IMR-90 (cell line): ENCODE results near the gene OGA. TPM values are rescaled to one million over a fixed set of nuclear protein-coding genes. Genes with fewer than 3 reads are reported as not detected.

Experiments
- ATAC-seq: fragments of 200-7000 bp; cut with Tn5 transposase; 2 replicates; pipeline ENCODE4 v1.9.1; 2020; ENCODE audit warnings: low read depth, mild to moderate bottlenecking, moderate library complexity
- BruUV-seq: library from RNA; stranded (reverse); fragments of 400-500 nt; replicated peaks from 2 replicates; lab custom pipeline; 2021; lab: Mats Ljungman, UMichigan
- CTCF ChIA-PET: fragments of 300-600 bp; formaldehyde crosslinking; extraction: SDS; loops from one replicate; lab custom pipeline; 2021; ENCODE audit warnings: antibody characterized with exemption; lab: Yijun Ruan, JAX
- POLR2A ChIA-PET: fragments of 300-600 bp; sonication (Branson Sonifier 250); formaldehyde crosslinking; loops from one replicate; lab custom pipeline; 2022; ENCODE audit warnings: antibody characterized with exemption; ENCODE audit not compliant: unreplicated experiment; lab: Charles Lee
- DNase-seq: peaks from one replicate; pipeline ENCODE4 v3.0.0; 2013
- H2AFZ ChIP-seq: replicated peaks from 2 replicates; pipeline ENCODE3; 2013; ENCODE audit warnings: low read length, mild to moderate bottlenecking; ENCODE audit not compliant: poor library complexity
- H2AK5ac ChIP-seq: 2 replicates; pipeline ENCODE4 v1.6.1; 2013; ENCODE audit warnings: low read depth, low read length, inconsistent platforms
- H2AK9ac ChIP-seq: replicated peaks from 2 replicates; pipeline ENCODE3; 2013; ENCODE audit warnings: mild to moderate bottlenecking, low read depth, low read length, moderate library complexity; ENCODE audit not compliant: poor library complexity
- H2BK120ac ChIP-seq: 2 replicates; pipeline ENCODE4 v1.6.1; 2013; ENCODE audit warnings: low read depth, low read length, inconsistent platforms
- H2BK15ac ChIP-seq: 3 replicates; pipeline ENCODE4 v1.6.1; 2013; ENCODE audit warnings: low read depth, low read length, inconsistent platforms
- H2BK20ac ChIP-seq: 2 replicates; pipeline ENCODE4 v1.6.1; 2013; ENCODE audit warnings: low read depth, mild to moderate bottlenecking, inconsistent platforms, low read length, moderate library complexity
- H2BK5ac ChIP-seq: 2 replicates; pipeline ENCODE4 v1.6.1; 2013; ENCODE audit warnings: mild to moderate bottlenecking, low read depth, low read length, inconsistent platforms; ENCODE audit not compliant: poor library complexity, severe bottlenecking
- H3K14ac ChIP-seq: replicated peaks from 2 replicates; pipeline ENCODE4 v1.6.1; 2013; ENCODE audit warnings: low read depth, low read length, inconsistent platforms
- H3K18ac ChIP-seq: 2 replicates; pipeline ENCODE4 v1.6.1; 2013; ENCODE audit warnings: low read depth, low read length, control low read depth
- H3K23ac ChIP-seq: 2 replicates; pipeline ENCODE4 v1.6.1; 2013; ENCODE audit warnings: low read depth, low read length, inconsistent platforms
- H3K27ac ChIP-seq: 2 replicates; pipeline ENCODE4 v1.5.1; 2013; ENCODE audit warnings: mild to moderate bottlenecking, control low read depth, low read length; ENCODE audit not compliant: insufficient read depth
- H3K27me3 ChIP-seq: 2 replicates; pipeline ENCODE4 v1.6.1; 2013; ENCODE audit warnings: low read length; ENCODE audit not compliant: control insufficient read depth, insufficient read depth
- H3K36me3 ChIP-seq: 2 replicates; pipeline ENCODE4 v1.6.1; 2013; ENCODE audit warnings: low read length, mixed read lengths; ENCODE audit not compliant: control insufficient read depth, insufficient read depth
- H3K4ac ChIP-seq: 2 replicates; pipeline ENCODE4 v1.6.1; 2013; ENCODE audit warnings: low read depth, low read length, inconsistent platforms
- H3K4me1 ChIP-seq: 2 replicates; pipeline ENCODE4 v1.6.1; 2013; ENCODE audit warnings: low read length, mixed read lengths; ENCODE audit not compliant: control insufficient read depth, insufficient read depth
- H3K4me2 ChIP-seq: 2 replicates; pipeline ENCODE4 v1.6.1; 2013; ENCODE audit warnings: low read depth, mild to moderate bottlenecking, control low read depth, low read length, moderate library complexity
- H3K4me3 ChIP-seq: 2 replicates; pipeline ENCODE4 v1.5.1; 2013; ENCODE audit warnings: low read depth, mild to moderate bottlenecking, control low read depth, low read length, moderate library complexity; ENCODE audit not compliant: insufficient read depth
- H3K56ac ChIP-seq: 2 replicates; pipeline ENCODE4 v1.6.1; 2013; ENCODE audit warnings: low read length, inconsistent platforms; ENCODE audit not compliant: insufficient read depth; ENCODE audit errors: extremely low read depth
- H3K79me1 ChIP-seq, 2 experiments: 2 replicates each; pipeline ENCODE4 v1.6.1; 2013; ENCODE audit warnings: low read length in 2 of 2, inconsistent platforms in 1 of 2, low read depth in 1 of 2
- H3K9ac ChIP-seq: 2 replicates; pipeline ENCODE4 v1.6.1; 2013; ENCODE audit warnings: low read depth, low read length, control low read depth
- H3K9me1 ChIP-seq: 2 replicates; pipeline ENCODE4 v1.6.1; 2013; ENCODE audit warnings: low read length, inconsistent platforms; ENCODE audit not compliant: insufficient read depth
- H3K9me3 ChIP-seq: 2 replicates; pipeline ENCODE4 v1.6.1; 2013; ENCODE audit warnings: low read length; ENCODE audit not compliant: control insufficient read depth, insufficient read depth
- H4K20me1 ChIP-seq: 2 replicates; pipeline ENCODE4 v1.6.1; 2013; ENCODE audit warnings: low read length, inconsistent platforms; ENCODE audit not compliant: insufficient read depth
- H4K5ac ChIP-seq: 2 replicates; pipeline ENCODE4 v1.6.1; 2013; ENCODE audit warnings: mild to moderate bottlenecking, low read depth, low read length, control low read depth
- H4K8ac ChIP-seq, 2 experiments: 2 replicates each; pipeline ENCODE4 v1.6.1; 2013; ENCODE audit warnings: low read depth in 2 of 2, low read length in 2 of 2, control low read depth in 1 of 2, inconsistent platforms in 1 of 2
- H4K91ac ChIP-seq: 2 replicates; pipeline ENCODE4 v1.6.1; 2013; ENCODE audit warnings: low read depth, low read length, inconsistent platforms; ENCODE audit not compliant: insufficient read depth
- BHLHE40 ChIP-seq: fragments of 150-350 bp; IDR thresholded peaks from 2 replicates; pipeline ENCODE4 v1.6.1; 2016; ENCODE audit warnings: mild to moderate bottlenecking, low read depth, low read length
- CHD1 ChIP-seq: IDR thresholded peaks from 2 replicates; pipeline ENCODE4 v1.6.1; 2012; ENCODE audit warnings: low read depth, low read length, improper control_type of control experiment
- FOS ChIP-seq: fragments of 150-350 bp; IDR thresholded peaks from 2 replicates; pipeline ENCODE4 v1.6.1; 2016; ENCODE audit warnings: low read depth, low read length
- MAZ ChIP-seq: IDR thresholded peaks from 2 replicates; pipeline ENCODE4 v1.6.1; 2012; ENCODE audit warnings: low read depth, mild to moderate bottlenecking, low read length, improper control_type of control experiment, moderate library complexity, borderline replicate concordance
- MXI1 ChIP-seq: IDR thresholded peaks from 2 replicates; pipeline ENCODE4 v1.6.1; 2012; ENCODE audit warnings: low read depth, mild to moderate bottlenecking, low read length, moderate library complexity, borderline replicate concordance
- RAD21 ChIP-seq: IDR thresholded peaks from 2 replicates; pipeline ENCODE4 v1.6.1; 2012; ENCODE audit warnings: low read length, improper control_type of control experiment
- RCOR1 ChIP-seq: IDR thresholded peaks from 2 replicates; pipeline ENCODE4 v1.6.1; 2012; ENCODE audit warnings: mild to moderate bottlenecking, low read length, improper control_type of control experiment; ENCODE audit not compliant: insufficient replicate concordance
- RFX5 ChIP-seq: IDR thresholded peaks from 2 replicates; pipeline ENCODE4 v1.8.0; 2012; ENCODE audit warnings: low read depth, mild to moderate bottlenecking, low read length, moderate library complexity
- WGBS, 2 experiments: methylation state at CpG; one replicate each; pipeline versions ENCODE4 v1.1.5 to v1.1.7; 2013; ENCODE audit warnings: missing lambda C conversion rate in 2 of 2; ENCODE audit not compliant: insufficient read length in 1 of 2; ENCODE audit errors: extremely low coverage in 2 of 2; 5-methylcytosine and 5-hydroxymethylcytosine counted together
- dilution Hi-C: fragments of 300-500 bp; cut with HindIII; formaldehyde crosslinking; loops from one replicate; pipeline ENCODE4 v1.14.3; 2018; ENCODE audit warnings: low sequenced_read_pairs; ENCODE audit not compliant: unreplicated experiment
- in situ Hi-C: fragments of 300-500 bp; cut with MboI; formaldehyde crosslinking; loops from 3 replicates; pipeline ENCODE4 v1.14.3; 2019; ENCODE audit warnings: low sequenced_read_pairs, inconsistent platforms, mixed read lengths
- intact Hi-C: fragments of 100-400 bp; cut with micrococcal nuclease; formaldehyde crosslinking; loops from 2 replicates; pipeline ENCODE4 v1.10.0; 2022
- polyA plus RNA-seq, 3 experiments: library from polyadenylated mRNA; depleted of rRNA; stranded (reverse); fragments of >200 nt; gene quantifications; 2 replicates each; pipeline ENCODE4 v1.2.3, GENCODE V29; 2012; ENCODE audit warnings: low replicate concordance in 1 of 3
- total RNA-seq: library from RNA; depleted of rRNA; stranded (reverse); fragments of >200 nt; gene quantifications from 2 replicates; pipeline ENCODE4 v1.2.3, GENCODE V29; 2012
- TF ChIP-seq, protein P1 (sequence below): fragments of 150-350 bp; IDR thresholded peaks from 2 replicates; pipeline ENCODE4 v1.6.1; 2017; ENCODE audit warnings: mild to moderate bottlenecking, antibody characterized with exemption, low read length, low read depth
- TF ChIP-seq, protein P2 (sequence below): conservative IDR thresholded peaks from 2 replicates; pipeline ENCODE4 v1.5.1; 2012; ENCODE audit warnings: mild to moderate bottlenecking, low read depth, low read length, improper control_type of control experiment

OGA gene
- total and polyA plus RNA-seq, 2 of the 4 experiments (the other 2 are of a cell fraction) = 42.5 to 62.9 TPM

DNA sequence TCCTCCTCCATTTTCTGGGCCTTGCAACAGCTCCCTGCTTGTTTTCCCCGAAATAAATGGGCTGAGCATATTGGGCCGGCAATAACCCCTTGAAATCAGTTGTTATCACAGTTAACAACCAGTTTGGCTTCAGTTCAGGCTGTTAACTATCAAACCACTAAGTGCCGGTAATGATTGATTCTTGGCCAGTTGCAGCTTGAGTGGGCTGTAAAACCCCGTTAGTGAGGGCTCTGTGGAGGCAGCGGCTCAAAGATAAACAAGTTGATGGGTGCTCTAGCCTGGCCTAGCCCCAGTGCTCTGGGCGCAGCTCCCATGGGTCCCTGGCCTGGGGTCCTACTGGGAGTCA lies 50.7 kb downstream of the OGA start:
- Histone ChIP-seq H4K91ac (no peak overlapping the region), H3K14ac (no peak overlapping the region), H3K9ac (no peak overlapping the region), H3K56ac (no peak overlapping the region), H2AFZ (no peak overlapping the region), H4K20me1 (no peaks in the 10 kb centered on the region), H3K27ac (no peak overlapping the region), H2BK120ac (no peak overlapping the region), H4K5ac (no peak overlapping the region), H3K27me3 (peaks cover 89% of the 10 kb centered on the region), H2AK5ac (no peak overlapping the region), H3K79me1 (no peaks in the 10 kb centered on the region), H2BK5ac (no peak overlapping the region), H3K4me3 (no peak overlapping the region), H3K23ac (no peak overlapping the region), H3K4me1 (no peaks in the 10 kb centered on the region), H3K4ac (no peak overlapping the region), H3K36me3 (no peaks in the 10 kb centered on the region), H2AK9ac (no peak overlapping the region), H3K4me2 (no peak overlapping the region), H3K9me1 (no peaks in the 10 kb centered on the region), H4K8ac (no peak overlapping the region), H3K9me3 (no peaks in the 10 kb centered on the region; the same call in 1 of the 2 replicates), H2BK20ac (no peak overlapping the region), H3K18ac (no peak overlapping the region), H2BK15ac (no peak overlapping the region)
- in situ Hi-C loops = no loop called here
- TF ChIP-seq CHD1 (no peak), RFX5 (no peak), MXI1 (no peak), FOS (no peak), MAZ (no peak), BHLHE40 (no peak), RAD21 (no peak), RCOR1 (no peak)
- TF ChIP-seq, protein P1, sequence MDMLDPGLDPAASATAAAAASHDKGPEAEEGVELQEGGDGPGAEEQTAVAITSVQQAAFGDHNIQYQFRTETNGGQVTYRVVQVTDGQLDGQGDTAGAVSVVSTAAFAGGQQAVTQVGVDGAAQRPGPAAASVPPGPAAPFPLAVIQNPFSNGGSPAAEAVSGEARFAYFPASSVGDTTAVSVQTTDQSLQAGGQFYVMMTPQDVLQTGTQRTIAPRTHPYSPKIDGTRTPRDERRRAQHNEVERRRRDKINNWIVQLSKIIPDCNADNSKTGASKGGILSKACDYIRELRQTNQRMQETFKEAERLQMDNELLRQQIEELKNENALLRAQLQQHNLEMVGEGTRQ = no peak
- TF ChIP-seq, protein P2, sequence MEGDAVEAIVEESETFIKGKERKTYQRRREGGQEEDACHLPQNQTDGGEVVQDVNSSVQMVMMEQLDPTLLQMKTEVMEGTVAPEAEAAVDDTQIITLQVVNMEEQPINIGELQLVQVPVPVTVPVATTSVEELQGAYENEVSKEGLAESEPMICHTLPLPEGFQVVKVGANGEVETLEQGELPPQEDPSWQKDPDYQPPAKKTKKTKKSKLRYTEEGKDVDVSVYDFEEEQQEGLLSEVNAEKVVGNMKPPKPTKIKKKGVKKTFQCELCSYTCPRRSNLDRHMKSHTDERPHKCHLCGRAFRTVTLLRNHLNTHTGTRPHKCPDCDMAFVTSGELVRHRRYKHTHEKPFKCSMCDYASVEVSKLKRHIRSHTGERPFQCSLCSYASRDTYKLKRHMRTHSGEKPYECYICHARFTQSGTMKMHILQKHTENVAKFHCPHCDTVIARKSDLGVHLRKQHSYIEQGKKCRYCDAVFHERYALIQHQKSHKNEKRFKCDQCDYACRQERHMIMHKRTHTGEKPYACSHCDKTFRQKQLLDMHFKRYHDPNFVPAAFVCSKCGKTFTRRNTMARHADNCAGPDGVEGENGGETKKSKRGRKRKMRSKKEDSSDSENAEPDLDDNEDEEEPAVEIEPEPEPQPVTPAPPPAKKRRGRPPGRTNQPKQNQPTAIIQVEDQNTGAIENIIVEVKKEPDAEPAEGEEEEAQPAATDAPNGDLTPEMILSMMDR = no peak
- no peak for ATAC-seq
- ChIA-PET CTCF (interaction anchor here (0.6 kb wide), 1 partner anchor 165 kb away, joined by 3 read pairs; no protein-coding TSS in a partner anchor), POLR2A (no interaction called here)
- intact Hi-C loops = no loop called here
- BruUV-seq = no TSS peak
- 8% methylated on average over 2 of the region's 6 CpGs; no CpG with 5 or more reads in 1 of the 2 experiments for WGBS, 2 experiments
- dilution Hi-C loops = no loop called here
- no peak for DNase-seq
